Parathyroid adenoma (tissue), 2 donors: ENCODE data around the gene ZBP1.

Experiments
- H2AFZ ChIP-seq: fragments of 300-600 bp; sonication (generic); one replicate; pipeline ENCODE4 v1.7.0; 2017; ENCODE audit warnings: antibody characterized with exemption, mild to moderate bottlenecking
- H3K27ac ChIP-seq: fragments of 300-600 bp; sonication (generic); one replicate; pipeline ENCODE4 v1.7.0; 2017
- H3K27me3 ChIP-seq: fragments of 300-600 bp; sonication (generic); one replicate; pipeline ENCODE4 v1.7.0; 2017; ENCODE audit warnings: low read length; ENCODE audit not compliant: control insufficient read depth, insufficient read depth
- H3K36me3 ChIP-seq: fragments of 300-600 bp; sonication (generic); one replicate; pipeline ENCODE4 v1.7.0; 2017; ENCODE audit warnings: low read length; ENCODE audit not compliant: control insufficient read depth, insufficient read depth
- H3K4me1 ChIP-seq: fragments of 300-600 bp; sonication (generic); one replicate; pipeline ENCODE4 v1.7.0; 2017; ENCODE audit warnings: control low read depth
- H3K4me2 ChIP-seq: fragments of 300-600 bp; sonication (generic); one replicate; pipeline ENCODE4 v1.7.0; 2017; ENCODE audit warnings: low read length
- H3K4me3 ChIP-seq: fragments of 300-600 bp; sonication (generic); one replicate; pipeline ENCODE4 v1.7.0; 2017; ENCODE audit warnings: low read depth, low read length
- H3K79me2 ChIP-seq: fragments of 300-600 bp; sonication (generic); one replicate; pipeline ENCODE4 v1.7.0; 2017; ENCODE audit warnings: control low read depth
- H3K9ac ChIP-seq: fragments of 300-600 bp; sonication (generic); one replicate; pipeline ENCODE4 v1.7.0; 2017; ENCODE audit warnings: mild to moderate bottlenecking
- H3K9me3 ChIP-seq: fragments of 300-600 bp; sonication (generic); one replicate; pipeline ENCODE4 v1.7.0; 2017; ENCODE audit warnings: low read length; ENCODE audit not compliant: control insufficient read depth
- TF ChIP-seq, protein P1 (sequence below): fragments of 300-600 bp; sonication (generic); IDR thresholded peaks from one replicate; pipeline ENCODE4 v1.7.0; 2017; ENCODE audit warnings: antibody characterized with exemption, mild to moderate bottlenecking
- donor health status: primary hyperparathyroidism.

ZBP1 gene

DNA sequence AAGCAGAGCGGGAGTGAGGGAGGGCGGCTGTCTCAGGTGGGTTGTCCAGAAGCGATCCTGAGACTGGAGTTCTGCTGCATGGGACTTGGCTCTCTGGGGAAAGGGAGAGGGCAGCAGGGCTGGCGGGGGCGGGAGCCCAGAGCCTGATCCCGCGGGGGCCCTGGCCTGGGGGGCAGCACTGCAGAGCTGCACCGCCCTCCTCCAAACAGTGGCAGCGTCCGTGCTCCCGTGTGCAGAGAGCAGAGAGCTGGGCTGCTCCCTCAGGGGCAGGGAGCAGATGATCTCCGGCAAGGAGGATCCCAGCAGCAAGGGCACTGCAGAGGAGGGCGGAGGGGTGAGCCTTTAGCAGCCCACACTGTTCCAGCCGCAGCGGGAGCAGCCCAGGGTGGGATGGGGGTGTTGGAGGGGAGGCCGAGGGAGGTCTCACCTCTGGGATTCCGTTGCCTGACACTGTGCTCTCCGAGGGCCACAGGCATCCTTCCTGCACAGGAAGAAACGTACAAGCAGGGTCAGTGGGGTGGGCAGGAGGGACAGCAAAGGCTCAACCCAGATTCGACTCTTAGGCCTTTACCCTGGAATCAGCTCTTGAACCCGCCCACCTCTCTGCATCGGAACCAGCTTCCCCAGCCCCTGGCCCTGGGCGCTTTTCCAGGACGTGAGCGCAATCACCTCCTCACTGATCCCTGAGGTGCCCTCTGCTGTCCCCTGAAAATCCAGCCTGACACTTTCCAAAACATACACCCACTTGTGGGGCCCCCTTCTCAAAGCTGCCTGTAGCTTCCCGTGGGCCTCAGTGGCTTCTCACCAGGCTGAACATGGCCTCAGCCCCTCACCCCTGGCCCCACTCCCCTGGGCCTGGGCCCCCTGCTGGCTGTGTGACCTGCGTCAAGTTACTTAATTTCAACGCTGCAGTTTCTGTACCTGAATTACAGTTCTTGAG is 32.6 kb upstream of the ZBP1 start:
- TF ChIP-seq, protein P1, sequence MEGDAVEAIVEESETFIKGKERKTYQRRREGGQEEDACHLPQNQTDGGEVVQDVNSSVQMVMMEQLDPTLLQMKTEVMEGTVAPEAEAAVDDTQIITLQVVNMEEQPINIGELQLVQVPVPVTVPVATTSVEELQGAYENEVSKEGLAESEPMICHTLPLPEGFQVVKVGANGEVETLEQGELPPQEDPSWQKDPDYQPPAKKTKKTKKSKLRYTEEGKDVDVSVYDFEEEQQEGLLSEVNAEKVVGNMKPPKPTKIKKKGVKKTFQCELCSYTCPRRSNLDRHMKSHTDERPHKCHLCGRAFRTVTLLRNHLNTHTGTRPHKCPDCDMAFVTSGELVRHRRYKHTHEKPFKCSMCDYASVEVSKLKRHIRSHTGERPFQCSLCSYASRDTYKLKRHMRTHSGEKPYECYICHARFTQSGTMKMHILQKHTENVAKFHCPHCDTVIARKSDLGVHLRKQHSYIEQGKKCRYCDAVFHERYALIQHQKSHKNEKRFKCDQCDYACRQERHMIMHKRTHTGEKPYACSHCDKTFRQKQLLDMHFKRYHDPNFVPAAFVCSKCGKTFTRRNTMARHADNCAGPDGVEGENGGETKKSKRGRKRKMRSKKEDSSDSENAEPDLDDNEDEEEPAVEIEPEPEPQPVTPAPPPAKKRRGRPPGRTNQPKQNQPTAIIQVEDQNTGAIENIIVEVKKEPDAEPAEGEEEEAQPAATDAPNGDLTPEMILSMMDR = no peak
- Histone ChIP-seq H3K4me1 (no peaks in the 10 kb centered on the region), H3K9ac (no peak overlapping the region), H3K9me3 (no peaks in the 10 kb centered on the region), H2AFZ (no peak overlapping the region), H3K4me2 (no peak overlapping the region), H3K27ac (no peak overlapping the region), H3K27me3 (no peaks in the 10 kb centered on the region), H3K79me2 (no peaks in the 10 kb centered on the region), H3K4me3 (no peak overlapping the region), H3K36me3 (no peaks in the 10 kb centered on the region)

DNA sequence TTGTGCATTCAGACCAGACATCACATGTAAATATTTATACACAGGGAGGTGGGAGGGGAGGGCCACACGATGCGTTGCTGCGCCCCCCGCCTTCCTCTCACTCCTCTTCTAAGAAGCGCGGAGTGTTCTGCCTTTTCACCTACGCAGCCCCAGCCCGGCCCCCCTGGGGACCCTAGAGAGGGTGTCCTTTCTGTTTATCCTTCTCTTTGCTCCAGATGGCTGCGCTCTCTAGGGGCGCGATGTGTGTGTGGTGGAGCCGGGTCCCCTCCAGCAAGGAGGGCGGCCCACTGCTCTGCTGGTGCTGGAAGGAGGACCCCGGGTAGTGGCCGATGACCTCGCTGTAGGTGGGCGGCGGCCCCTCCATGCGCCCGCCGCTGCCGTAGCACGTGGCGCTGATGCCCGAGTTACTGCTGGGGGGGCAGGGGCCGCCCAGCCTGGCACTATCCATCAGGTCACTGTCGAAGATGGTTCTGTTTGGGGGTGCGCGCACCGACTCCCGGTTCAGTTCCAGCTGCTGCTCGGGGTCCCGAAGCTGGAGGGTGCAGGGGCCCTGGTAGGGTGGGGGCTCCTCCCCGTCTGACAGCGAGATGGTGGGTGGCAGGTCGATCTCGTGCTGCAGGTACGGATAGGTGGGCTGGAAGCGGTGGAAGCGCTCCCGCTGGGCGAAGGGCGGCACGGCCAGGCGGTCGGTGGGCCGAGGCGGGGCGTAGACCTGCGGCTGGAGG is 31.8 kb upstream of the ZBP1 start:
- Histone ChIP-seq H2AFZ (no peak overlapping the region), H3K9me3 (no peaks in the 10 kb centered on the region), H3K9ac (no peak overlapping the region), H3K4me3 (no peak overlapping the region), H3K4me1 (no peaks in the 10 kb centered on the region), H3K36me3 (no peaks in the 10 kb centered on the region), H3K27me3 (no peaks in the 10 kb centered on the region), H3K4me2 (no peak overlapping the region), H3K27ac (no peak overlapping the region), H3K79me2 (no peaks in the 10 kb centered on the region)
- TF ChIP-seq, protein P1 = no peak

DNA sequence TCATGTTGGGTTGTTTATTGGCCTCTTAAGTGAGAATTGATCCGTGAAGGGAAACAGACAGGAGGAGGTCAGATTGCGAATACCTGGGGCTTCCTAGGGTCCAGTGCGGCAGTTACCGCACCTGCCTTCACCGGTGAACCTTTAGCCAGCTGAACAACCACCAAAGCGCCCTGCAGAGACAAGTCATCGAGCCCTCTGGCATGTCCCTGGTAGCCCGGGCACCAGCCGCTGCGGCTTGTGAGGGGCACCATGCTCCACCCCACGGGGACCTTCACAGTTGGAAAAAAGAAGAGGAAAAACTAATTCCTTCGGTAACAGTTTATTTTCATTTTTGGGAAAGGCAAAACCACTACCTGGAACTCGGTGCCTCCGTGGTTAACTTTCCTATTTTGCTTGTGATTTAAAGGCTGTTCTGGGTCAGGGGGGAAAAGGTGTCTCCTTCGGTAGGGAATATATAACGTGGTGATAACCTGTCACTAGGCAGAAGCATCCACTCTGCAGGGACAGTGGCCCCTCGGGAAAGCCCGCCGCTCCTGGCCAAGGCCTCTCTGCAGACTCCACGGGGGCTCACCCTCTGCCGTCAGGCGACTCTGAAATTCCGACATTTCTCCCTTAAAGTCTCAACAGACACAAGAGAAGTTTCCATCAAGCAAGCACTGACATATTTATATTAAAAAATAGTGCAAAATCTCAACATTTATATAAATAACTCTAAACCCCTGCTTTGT is 30.7 kb upstream of the ZBP1 start:
- Histone ChIP-seq H3K9ac (no peak overlapping the region), H3K79me2 (no peaks in the 10 kb centered on the region), H3K36me3 (no peaks in the 10 kb centered on the region), H3K27me3 (no peaks in the 10 kb centered on the region), H3K4me1 (no peaks in the 10 kb centered on the region), H3K9me3 (no peaks in the 10 kb centered on the region), H3K4me2 (no peak overlapping the region), H3K27ac (no peak overlapping the region), H2AFZ (no peak overlapping the region), H3K4me3 (no peak overlapping the region)
- TF ChIP-seq, protein P1 = no peak

DNA sequence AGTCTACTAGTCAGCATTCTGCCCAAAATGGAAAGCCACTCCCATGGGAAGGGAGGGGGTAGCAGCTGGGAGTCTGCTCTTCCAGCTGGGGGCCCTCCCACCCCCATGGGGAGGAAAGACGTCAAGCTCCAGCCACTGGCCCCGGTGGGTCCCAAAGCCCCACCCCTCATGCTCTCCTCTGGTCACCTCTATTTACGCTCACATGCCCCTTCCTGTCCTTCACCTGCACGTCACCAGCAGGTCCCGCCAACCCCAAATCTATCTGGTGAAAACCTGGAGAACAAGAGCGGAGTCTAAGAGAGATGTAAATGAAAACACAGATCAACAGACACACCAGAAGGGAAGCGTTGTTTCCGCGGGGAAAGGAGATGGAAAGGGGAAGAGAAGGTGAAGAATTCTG is 30.0 kb upstream of the ZBP1 start:
- Histone ChIP-seq H3K9me3 (no peaks in the 10 kb centered on the region), H3K27me3 (no peaks in the 10 kb centered on the region), H3K79me2 (no peaks in the 10 kb centered on the region), H3K4me2 (no peak overlapping the region), H3K36me3 (no peaks in the 10 kb centered on the region), H3K9ac (no peak overlapping the region), H2AFZ (no peak overlapping the region), H3K27ac (no peak overlapping the region), H3K4me1 (no peaks in the 10 kb centered on the region), H3K4me3 (no peak overlapping the region)
- TF ChIP-seq, protein P1 = no peak
